Muscle of back (tissue), 11 donors: ENCODE results near the gene NRG3. TPM values are rescaled to one million over a fixed set of nuclear protein-coding genes. Genes with fewer than 3 reads are reported as not detected.

Experiments
- DNase-seq, 3 donors: peaks; one replicate each; pipeline versions ENCODE4 v3.0.0 to v3.0.0-alpha.2; 2013
- polyA plus RNA-seq, 10 donors: library from polyadenylated mRNA; unstranded; fragments of 120-200 nt; gene quantifications; one replicate each; pipeline ENCODE4 v1.2.1, GENCODE V29; 2013; ENCODE audit not compliant: insufficient read length in 10 of 10

The NRG3 gene
- polyA plus RNA-seq, 10 donors = 0.12 to 0.64 (median 0.21) TPM

GRCh38 chr10:82212753-82213152, 337.8 kb downstream of the NRG3 start:
- no peak for DNase-seq

DNA sequence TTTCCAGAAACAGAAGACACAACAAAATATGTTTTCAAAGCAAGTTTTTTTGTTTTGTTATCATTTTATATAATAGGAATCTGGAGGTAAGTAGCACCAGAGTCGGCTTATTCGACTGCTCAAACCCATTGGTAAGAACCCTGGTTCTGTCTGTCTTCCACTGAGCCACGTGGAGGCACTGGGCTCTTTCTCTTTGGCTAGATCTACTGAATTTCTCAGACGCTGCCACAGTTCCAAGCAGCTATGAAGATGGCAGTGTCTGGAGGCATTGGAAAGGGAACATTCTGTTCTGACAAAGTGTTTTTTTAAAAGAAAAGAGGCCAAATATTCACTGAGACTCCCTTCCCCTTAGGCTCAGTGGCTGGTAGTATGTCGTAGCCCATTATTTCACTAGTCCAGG, 338.8 kb downstream of the NRG3 start:
- DNase-seq = no peak

DNA sequence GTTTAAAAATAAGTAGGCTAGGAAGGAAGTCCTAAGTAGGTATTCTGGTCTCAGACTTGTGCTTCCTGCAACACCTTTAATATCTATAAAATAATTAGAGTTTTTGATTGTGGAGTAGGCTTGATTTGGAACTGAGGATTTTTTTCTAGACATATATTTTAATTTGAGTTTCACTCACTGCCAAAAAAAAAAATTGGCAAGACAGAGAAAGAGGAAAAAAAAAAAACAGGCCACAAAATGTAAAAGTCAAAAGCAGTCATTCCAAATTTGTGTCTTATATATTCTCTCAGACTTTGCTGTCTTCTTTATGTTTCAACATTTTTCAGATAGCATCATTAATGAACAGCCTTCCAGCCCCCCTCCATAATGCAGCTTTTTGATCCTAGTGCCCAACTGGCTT, 346.1 kb downstream of the NRG3 start:
- DNase-seq = no peak

DNA sequence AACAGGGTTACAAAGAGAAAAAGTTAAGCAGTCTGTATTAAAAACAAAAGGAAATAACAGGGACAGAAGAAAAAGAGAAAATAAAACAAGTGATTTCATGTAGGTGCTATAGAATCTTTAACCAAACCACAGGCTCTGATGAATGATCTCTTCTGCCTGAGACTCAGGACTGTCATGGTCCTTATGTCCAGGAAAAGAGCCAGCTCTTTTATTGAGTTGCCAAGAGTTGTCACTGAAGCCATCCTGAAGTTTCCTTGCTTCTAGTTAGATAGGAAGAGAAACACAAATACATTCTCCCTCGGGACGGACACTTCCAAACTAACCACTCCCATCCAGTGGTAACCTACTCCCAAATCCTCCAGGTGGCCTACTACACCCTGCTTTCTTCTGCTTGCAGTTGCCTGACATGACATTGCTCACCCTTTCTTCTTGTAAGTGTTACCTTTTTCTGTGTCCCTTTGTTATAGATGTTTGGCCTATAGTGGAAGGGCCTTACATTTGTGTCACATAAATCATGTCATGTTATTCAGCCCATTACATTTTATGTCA, 346.7 kb downstream of the NRG3 start:
- no peak for DNase-seq

- no peak for DNase-seq
Observed at GRCh38 chr10:82228701-82229100, 353.7 kb downstream of the NRG3 start.

- DNase-seq = no peak
Observed at GRCh38 chr10:82234173-82234572, 359.2 kb downstream of the NRG3 start.

GRCh38 chr10:82236084-82236731, 361.2 kb downstream of the NRG3 start:
- DNase-seq = no peak

DNA sequence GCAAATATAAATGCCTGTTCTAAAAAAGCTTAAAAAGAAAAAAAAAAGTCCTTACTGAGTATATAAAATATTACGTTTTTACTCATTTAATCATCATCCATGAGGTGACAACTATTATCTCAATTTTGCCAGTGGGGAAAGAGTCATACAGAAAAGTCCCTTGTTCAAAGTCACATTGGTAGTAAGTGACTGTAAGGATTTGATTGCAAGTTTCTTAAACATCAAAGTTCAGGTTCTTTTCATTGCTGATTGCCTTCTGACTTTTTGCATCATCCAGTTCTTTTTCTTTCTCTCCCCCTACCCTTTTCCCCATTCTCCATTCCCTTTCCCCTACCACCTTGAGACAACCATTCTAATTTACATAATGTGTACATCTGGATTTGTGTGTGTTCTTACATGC, 363.3 kb downstream of the NRG3 start:
- no peak for DNase-seq

DNA sequence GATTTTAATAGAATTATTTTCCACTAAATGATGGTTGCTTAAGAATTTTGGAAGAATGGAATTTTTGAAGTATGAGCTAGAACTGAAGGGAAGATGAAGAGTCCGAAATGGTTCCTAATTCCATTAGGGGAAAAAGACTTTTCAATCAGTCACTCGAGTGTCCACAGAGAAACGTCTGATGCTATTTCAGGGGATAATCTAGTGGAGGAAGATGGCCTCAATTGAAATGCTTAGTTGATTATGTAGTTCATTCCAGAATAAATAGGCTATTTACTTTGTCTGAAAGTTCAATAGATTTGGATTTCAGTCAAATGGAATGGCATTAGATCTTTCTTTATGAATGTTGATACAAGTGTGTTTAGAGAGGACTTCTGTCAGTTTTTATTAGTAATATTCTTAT, 365.4 kb downstream of the NRG3 start:
- no peak for DNase-seq

DNA sequence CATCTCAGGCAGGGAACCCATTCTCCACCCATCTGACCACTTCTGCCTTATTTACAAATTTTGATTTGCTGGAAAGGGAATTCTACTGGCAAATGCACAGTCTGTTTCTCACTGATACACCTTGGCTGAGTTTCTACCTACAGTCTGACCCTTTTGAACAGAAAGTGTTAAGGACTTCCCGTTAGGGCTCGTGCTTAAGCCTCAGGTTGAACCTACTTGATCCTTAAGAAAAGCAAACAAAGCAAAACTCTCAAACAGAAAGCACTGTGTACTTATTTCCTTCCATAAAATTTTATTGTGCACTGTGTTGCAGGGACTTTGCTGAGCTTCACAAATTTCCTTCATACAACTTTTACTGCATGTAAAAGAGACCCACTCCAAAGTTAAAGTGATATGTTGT, 367.8 kb downstream of the NRG3 start:
- DNase-seq = no peak

DNA sequence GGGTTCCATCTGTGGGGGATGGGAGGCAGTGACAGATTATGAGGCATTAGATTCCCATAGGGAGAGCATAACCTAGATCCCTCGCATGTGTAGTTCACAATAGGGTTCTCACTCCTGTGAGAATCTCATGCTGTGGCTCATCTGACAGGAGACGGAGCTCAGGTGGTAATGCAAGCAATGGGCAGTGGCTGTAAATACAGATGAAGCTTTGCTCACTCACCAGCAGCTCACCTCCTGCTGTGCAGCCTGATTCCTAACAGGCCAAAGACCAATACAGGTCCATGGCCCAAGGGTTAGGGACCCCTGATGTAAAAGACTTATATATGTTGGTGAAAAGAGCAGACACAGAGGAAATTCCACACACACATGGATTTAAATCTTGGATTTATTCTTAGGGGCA, 370.2 kb downstream of the NRG3 start:
- no peak for DNase-seq

DNA sequence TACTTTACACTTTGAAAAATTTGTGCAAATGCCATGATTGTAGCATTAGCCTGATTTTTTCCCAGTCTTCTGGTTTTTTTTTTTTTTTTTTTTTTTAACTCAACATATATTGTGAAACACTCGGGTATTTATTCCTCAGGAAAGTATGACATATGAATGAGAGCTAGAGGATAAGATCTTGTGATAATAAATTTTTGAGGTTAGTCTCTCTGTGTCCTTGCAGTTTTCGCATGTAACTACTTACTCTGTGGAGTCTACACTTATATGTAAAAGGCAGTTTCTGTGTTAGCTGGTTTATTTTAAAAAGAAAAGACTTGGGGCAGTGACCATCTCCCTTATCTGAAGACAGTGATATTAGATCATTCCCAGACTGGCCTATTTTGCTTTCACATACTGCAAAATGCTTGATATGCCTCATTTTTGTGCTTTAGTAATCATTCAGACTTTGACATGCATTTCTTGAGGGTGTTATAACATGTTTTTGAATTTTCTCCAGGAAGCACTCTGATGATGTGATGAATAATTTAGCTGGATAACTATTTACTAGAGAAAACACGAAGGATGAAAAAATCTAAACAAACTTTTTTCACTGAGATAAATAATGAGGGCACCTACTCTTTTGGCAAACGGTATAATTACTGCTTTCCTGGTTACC, 371.0 kb downstream of the NRG3 start:
- DNase-seq = no peak

DNA sequence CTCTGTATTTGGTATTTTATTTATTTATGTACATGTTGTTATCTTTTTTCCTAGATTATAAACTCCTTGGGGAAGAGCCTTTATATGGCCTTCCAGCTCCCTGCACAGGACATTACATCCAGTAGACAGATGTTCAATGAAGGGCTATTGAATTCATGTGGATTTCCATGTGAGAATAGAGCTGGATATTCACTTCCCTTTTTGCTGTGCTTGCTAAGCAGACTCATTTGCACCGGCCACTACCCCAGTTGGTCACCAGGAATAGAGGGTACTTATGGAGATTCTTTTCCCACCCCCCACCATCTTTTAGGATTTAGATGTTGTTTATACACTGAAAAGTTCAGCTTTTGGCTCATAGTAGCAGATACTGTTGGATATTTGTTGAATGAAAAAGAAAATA, 374.1 kb downstream of the NRG3 start:
- DNase-seq = no peak

DNA sequence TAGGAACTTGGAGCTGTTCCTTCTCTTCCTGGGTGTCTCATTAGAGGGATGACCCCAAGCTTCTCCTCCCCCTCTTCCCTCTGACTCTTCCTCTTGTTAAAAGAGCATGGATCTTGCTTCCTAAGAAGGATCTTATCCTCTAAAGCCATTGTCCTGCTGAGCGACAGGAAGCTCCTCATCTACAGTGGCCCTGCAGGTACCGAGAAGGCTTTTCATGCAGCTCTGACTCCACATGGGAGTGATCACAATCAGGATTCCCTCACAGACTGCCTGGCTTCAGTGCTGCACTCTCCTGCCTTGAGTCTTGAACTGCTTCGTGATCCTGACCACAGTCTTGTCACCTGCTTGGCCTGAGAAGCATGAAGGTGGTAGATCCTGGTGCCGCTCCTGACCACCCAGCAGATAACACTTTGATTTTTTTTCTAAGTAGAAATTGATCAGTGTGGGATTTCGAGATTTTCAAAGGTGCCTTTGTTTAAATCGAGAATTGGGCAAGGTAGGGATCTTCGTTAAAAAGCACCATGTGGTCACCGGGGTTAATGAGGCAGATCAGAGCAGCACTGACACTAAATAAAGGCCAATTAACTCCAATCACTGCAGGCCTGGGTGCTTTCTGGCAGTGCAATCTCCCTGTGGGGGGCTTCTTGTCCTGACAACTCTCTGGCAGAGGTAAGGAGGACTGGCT, 376.4 kb downstream of the NRG3 start:
- no peak for DNase-seq

- no peak for DNase-seq
Observed at GRCh38 chr10:82252081-82252480, 377.1 kb downstream of the NRG3 start.

- DNase-seq = no peak
Observed at GRCh38 chr10:82254237-82254636, 379.2 kb downstream of the NRG3 start.

GRCh38 chr10:82256275-82256674, 381.3 kb downstream of the NRG3 start:
- no peak for DNase-seq

DNA sequence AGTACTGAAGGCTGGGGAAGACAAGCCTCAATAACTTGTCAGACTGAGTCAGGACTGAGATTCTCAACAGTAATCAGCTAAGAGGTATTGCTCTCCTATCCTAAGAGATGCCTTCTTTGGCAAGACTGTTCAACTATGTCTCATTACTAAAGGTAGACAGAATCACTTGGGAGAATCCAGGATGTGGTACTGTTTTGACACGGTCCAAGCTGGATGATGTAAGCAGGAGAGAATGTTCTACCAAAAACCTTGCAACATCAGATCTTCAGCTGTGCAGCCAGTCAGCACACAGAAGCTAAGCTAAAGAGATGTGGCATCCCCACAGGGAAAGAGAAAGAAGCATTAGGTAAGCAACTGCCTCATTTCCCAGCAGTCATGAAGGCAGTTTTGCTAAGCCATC, 391.4 kb downstream of the NRG3 start:
- DNase-seq = peak in 1 of 3 donors; percentile 33

- DNase-seq = no peak
Observed at GRCh38 chr10:82267014-82267413, 392.0 kb downstream of the NRG3 start.

DNA sequence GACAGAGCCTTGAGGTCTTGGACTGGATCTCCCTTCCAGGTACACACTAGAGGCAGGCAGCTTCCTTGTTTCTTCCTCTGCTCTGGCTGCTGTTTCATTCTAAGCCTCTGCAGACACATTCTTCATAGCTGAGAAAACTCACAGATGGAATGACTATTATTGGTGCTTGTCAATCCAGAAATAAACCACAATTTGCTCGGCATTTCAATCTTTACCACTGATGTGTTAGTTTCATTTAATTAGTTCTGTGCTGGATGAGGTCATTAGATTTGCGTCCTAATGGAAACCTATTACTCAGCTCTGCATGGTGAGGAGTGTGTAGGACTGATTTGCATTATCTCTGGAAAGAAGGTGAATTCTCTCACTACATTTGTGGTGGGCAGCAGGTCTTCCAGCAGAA, 392.5 kb downstream of the NRG3 start:
- DNase-seq = no peak

GRCh38 chr10:82267960-82268359, 393.0 kb downstream of the NRG3 start:
- DNase-seq = no peak

DNA sequence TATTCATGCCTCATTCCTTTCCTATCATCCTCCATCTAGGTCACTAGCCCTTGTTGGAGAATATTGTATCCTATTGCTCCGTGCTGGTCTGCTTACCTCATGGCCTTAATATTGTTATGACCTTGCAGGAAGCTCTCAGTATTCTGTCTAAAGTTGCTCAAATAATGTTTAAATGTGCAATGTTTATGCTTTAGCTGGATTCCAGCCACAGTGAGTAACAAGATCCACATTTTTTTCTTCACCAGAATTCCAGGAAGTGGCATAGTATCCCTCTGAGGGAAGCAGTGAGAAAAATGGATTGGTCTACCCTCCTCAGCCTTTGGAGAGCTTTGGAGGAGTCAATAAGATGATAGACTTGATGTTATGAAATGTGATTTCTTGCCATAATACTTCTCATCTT, 402.6 kb downstream of the NRG3 start:
- no peak for DNase-seq
